GM21447 (cell line): ENCODE results near the gene HIPK1.
"Not testable (repeated sequence)": the region's sequence is repeated elsewhere in the genome, so short reads cannot be mapped to it uniquely, and the experiment has no call there.

ENCODE experiments used
- ATAC-seq: cut with Tn5 transposase; IDR thresholded peaks from one replicate; pipeline ENCODE4 v1.9.1; 2021; ENCODE audit not compliant: unreplicated experiment

Gene HIPK1

DNA sequence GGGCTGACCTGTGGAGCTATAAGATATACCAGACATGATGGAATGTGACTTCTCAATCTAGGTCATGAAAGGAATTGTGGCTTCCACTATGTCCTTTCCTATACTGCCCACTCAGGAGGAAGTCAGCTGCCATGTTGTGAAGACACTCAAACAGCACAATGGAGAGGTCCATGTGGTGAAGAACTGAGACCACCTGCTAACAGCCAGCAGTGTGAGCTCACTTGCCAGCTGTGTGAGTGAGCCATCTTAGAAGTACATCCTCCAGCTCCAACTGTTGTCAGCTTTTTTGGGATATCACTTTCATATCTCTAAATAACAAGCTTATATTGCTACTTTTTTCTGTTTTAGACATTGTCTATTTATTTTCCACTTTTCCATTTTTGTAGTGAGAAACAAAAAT, 79.9 kb downstream of the HIPK1 start:
- ATAC-seq: no peak

DNA sequence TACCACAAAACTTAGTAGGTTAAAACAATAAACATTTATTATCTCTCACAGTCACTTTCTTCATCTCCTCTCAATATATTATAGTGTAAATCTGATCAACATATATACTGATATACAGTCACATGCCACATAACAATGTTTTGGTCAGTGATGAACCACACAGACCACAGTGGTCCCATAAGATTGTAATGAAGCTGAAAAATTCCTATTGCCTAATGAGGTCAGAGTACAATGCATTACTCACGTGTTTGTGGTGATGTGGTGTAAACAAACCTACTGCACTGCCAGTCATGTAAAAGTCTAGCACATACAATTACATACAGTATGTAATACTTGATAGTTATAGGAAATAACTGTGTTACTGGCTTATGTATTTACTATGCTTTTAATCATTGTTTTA, 80.3 kb downstream of the HIPK1 start:
- ATAC-seq: no peak

GRCh38 chr1:114010433-114011184, 81.5 kb downstream of the HIPK1 start:
- ATAC-seq: no peak

DNA sequence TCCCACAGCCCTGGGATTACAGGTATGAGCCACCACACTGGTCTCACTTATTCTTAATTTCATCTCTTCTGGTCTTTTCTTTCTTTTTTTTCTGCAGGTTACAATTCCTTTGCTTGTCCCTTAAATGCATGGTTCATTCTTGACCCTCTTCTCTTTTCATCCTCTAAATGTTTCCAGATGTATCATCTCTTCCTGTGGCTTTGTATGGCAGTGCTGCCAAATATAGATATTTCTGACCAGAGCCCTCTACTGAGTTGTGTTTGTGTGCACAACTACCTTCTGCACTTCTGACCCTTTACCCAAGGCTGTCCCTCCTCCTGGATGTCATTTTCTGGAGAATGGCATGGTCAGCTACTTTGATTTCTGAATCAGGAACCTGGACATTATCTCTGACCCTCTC, 82.7 kb downstream of the HIPK1 start:
- ATAC-seq: no peak

DNA sequence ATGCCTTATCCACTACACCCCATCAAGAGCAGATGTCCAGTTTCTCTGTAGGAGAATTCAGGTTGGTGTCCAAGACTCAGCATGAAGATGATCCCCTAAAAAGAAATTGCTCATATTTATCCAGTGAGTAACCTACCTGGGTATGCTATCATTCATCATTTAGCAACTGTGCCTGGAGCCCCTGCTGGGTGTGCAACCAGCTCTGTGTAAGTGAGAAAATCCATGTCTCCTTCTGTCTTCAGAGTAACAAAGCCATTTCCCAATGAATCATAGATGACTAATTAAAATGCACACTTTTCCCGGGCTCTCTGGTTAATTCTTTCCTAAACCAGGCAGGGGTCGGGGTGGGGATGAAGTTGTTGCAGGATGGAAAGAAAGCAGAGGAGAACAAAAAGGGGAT, 86.0 kb downstream of the HIPK1 start:
- ATAC-seq: no peak

DNA sequence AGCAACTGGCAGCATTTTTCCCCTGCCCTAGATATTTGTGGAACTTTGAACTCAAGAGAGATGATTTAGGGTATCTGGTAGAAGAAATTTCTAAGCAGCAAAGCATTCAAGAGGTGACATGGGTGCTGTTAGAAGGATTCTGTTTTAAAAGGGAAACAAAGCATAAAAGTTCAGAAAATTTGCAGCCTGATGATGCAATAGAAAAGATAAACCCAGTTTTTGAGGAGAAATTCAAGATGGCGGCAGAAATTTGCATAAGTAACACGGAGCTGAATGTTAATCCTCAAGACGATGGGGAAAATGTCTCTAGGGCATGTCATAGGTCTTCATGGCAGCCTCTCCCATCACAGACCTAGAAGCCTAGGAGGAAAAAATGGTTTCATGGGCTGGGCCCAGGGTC, 90.6 kb downstream of the HIPK1 start:
- ATAC-seq: not testable (repeated sequence)

- ATAC-seq: no peak
Measured at GRCh38 chr1:114021665-114022099, 92.6 kb downstream of the HIPK1 start.

DNA sequence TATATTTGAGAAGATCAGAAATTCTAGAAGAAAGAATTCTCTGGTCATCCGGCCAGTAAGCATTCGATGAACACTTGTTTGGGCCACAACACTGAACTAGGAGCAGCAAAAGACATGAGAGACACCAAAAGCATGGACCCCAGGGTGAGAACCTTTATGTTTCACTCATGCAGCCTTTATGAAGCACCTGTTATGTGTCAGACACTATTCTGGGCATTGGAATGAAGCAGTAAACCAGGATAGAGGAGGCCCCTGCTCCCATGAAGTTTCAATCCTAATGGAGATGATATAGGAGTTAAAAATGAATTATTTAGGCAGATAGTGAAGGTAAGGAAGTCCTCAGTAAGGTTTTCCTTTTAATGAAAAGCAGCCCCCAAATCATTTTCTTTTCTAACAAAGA, 93.8 kb downstream of the HIPK1 start:
- ATAC-seq: no peak

GRCh38 chr1:114023377-114023776, 94.3 kb downstream of the HIPK1 start:
- no peak for ATAC-seq

- ATAC-seq: no peak
Measured at GRCh38 chr1:114024049-114024448, 94.9 kb downstream of the HIPK1 start.

DNA sequence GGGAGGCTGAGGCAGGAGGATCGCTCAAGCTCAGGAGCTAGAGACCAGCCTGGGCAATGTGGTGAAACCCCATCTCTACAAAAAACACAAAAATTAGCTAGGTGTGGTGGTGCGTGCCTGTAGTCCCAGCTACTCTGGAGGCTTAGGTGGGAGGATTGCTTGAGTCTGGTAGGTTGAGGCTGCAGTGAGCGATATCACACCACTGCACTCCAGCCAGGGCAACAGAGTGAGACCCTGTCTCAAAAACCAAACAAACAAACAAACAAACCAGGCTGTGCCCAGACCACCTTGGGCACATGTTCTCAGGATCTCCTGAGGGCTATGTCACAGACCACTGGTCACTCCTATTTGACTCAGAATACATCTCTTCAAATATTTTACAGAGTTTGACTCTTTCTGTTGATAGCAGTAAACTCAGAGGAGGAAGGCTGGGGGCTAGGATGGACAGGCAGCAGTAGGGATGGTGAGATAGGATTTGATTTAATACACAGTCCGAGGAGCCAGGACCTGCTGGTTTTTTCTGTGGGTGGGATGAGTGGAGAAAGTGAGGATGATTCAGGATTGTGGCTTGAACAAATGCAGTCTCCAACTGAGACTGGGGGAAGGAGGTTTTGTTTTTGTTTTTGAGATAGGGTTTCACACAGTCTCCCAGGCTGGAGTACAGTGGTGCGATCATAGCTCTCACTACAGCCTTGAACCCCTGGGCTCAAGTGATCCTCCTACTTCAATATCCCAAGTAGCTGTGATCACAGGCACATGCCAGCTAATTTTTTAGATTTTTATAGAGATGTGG, 96.7 kb downstream of the HIPK1 start:
- no peak for ATAC-seq

DNA sequence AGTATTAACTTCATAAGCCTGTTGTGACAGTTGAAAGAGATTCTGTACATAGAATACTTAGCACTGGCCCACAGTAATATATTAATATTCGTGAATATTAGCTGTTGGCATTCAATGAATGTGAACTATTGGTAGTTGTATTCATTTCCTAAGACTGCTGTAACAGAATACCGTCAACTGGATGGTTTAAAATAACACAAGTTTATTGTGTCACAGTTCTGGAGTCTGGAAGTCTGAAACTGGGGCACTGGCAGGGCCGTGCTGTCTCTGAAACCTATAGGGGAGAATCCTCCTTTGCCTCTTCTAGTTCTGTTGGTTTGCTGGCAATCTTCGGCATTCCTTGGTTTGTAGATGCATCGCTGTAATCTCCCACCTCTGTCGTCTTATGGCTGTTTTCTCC, 97.7 kb downstream of the HIPK1 start:
- no peak for ATAC-seq
